ENCODE data around the gene DMWD. TPM values are rescaled to one million over a fixed set of nuclear protein-coding genes. Genes with fewer than 3 reads are reported as not detected.

DMWD gene
- 11.6 and 19.4 TPM in 2 replicates for total RNA-seq

GRCh38 chr19:45792470-45793177, at the start of gene DMWD:
DMWD (minus strand) TSS chr19:45792845; CDS start chr19:45792756, 89 bp downstream.
- DNase-seq (ENCODE audit: low read depth in 2 of 2) = peak; percentile 99 to 100

GRCh38 chr19:45842198-45842597, 49.6 kb upstream of the DMWD start:
- DNase-seq (ENCODE audit: low read depth in 2 of 2) = no peak

- DNase-seq (ENCODE audit: low read depth in 2 of 2) = no peak
Observed at GRCh38 chr19:45834970-45835369, 42.3 kb upstream of the DMWD start.

GRCh38 chr19:45828945-45829344, 36.3 kb upstream of the DMWD start:
- DNase-seq (ENCODE audit: low read depth in 2 of 2) = no peak

GRCh38 chr19:45828523-45828922, 35.9 kb upstream of the DMWD start:
- no peak for DNase-seq (ENCODE audit: low read depth in 2 of 2)

GRCh38 chr19:45827459-45828093, 34.9 kb upstream of the DMWD start:
- DNase-seq (ENCODE audit: low read depth in 2 of 2) = no peak

- DNase-seq (ENCODE audit: low read depth in 2 of 2) = no peak
Observed at GRCh38 chr19:45826934-45827333, 34.3 kb upstream of the DMWD start.

GRCh38 chr19:45825917-45826893, 33.6 kb upstream of the DMWD start:
- DNase-seq (ENCODE audit: low read depth in 2 of 2) = no peak

- DNase-seq (ENCODE audit: low read depth in 2 of 2) = no peak
Observed at GRCh38 chr19:45825263-45825605, 32.6 kb upstream of the DMWD start.

GRCh38 chr19:45824531-45825262, 32.1 kb upstream of the DMWD start:
- peak in 1 of 2 donors; percentile 40 for DNase-seq (ENCODE audit: low read depth in 2 of 2)

- peak; percentile 52 to 76 for DNase-seq (ENCODE audit: low read depth in 2 of 2)
Observed at GRCh38 chr19:45824041-45824471, 31.4 kb upstream of the DMWD start.

- no peak for DNase-seq (ENCODE audit: low read depth in 2 of 2)
Observed at GRCh38 chr19:45823182-45823581, 30.5 kb upstream of the DMWD start.

- DNase-seq (ENCODE audit: low read depth in 2 of 2) = no peak
Observed at GRCh38 chr19:45822716-45823115, 30.1 kb upstream of the DMWD start.

- DNase-seq (ENCODE audit: low read depth in 2 of 2) = no peak
Observed at GRCh38 chr19:45821570-45821969, 28.9 kb upstream of the DMWD start.

- DNase-seq (ENCODE audit: low read depth in 2 of 2) = no peak
Observed at GRCh38 chr19:45821103-45821521, 28.5 kb upstream of the DMWD start.

- peak in 1 of 2 donors; percentile 60 for DNase-seq (ENCODE audit: low read depth in 2 of 2)
Observed at GRCh38 chr19:45820413-45821102, 27.9 kb upstream of the DMWD start.

- DNase-seq (ENCODE audit: low read depth in 2 of 2) = no peak
Observed at GRCh38 chr19:45819769-45820168, 27.1 kb upstream of the DMWD start.

- DNase-seq (ENCODE audit: low read depth in 2 of 2) = no peak
Observed at GRCh38 chr19:45817725-45818301, 25.2 kb upstream of the DMWD start.

- DNase-seq (ENCODE audit: low read depth in 2 of 2) = peak; percentile 94 to 96
Observed at GRCh38 chr19:45817010-45817724, 24.5 kb upstream of the DMWD start.
